ENCODE measurements around the gene ODAD4.

- TF ChIP-seq POLR2AphosphoS5 (IDR thresholded peaks at IDR 0.05; ENCODE audit: low read depth, low read length) (no peak), TAF1 (IDR thresholded peaks at IDR 0.05; ENCODE audit: borderline replicate concordance, low read depth, low read length) (no peak), POLR2A (IDR thresholded peaks at IDR 0.05; ENCODE audit: low read depth, low read length) (no peak)
Measured at GRCh38 chr17:41962768-41963434, 32.5 kb downstream of the ODAD4 start.

Data from GM12892 (cell line).